ENCODE measurements around the gene TSC22D3.

The TSC22D3 gene

DNA sequence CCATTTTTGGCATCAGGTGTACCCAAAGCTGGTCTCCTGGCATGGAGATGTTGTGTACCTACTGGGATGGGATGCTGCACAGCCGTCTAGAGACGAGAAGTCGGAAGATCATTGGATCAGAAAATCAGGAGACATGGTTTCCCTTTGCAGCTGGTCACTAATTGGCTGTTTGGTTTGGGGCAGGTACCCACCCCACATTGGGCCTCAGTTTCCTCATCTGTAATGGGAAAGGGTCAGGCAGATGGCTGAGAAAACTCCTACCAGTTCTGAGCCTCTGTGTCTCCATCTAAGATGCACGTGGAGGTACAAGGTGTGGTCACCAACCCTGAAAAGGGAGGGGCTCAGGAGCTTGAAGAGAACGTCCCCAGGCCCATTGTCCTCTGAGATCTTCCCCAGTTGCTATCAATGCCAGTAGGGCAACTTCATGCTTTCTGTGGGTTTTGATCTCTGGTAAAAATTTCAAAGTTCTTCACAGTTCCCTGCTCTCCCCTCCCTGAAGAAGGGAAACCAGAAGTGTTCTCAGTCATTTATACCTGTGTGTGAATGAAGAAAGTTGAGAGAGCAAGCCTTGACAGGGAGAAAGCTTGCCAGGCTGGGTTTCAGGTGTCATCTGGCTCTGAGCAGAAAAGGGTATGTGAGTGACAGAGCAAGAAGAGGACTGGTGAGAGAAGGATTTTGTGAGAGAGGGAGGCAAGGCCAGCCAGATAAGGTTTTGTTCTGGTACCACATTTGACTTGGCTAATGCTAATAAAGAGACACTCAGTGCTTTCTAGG is 15.1 kb downstream of the TSC22D3 start:
- DNase-seq, result no peak

DNA sequence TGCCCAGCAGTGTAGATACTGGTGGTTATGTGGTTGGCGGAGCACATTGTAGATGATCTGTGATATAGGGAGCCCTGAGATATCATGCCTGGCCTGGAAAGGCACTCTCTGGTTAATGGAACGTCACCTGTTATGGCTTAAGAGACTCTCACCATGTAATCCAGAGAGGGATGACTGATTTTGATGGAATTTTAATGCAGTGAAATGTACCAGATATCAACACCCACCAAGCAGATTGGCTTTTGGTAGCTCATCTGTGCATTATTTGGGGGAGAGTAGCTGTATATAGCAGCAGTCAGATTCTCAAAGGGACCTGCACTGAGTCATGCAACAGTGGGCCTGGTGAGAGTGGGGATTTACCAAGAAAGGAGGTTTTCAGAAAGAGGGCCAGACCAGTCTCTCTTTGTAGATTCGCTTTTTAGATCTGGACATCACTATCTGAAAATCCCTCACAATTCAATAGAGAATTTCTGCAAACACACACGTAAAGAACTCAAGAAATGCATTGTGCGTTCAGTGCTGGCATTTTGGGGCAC is 17.3 kb downstream of the TSC22D3 start:
- DNase-seq, result peak in 1 of 2 experiments; percentile 33

GRCh38 chrX:107755721-107756120 is 19.9 kb downstream of the TSC22D3 start:
- DNase-seq, result no peak

- DNase-seq, result no peak
Measured at GRCh38 chrX:107753187-107753586, 22.4 kb downstream of the TSC22D3 start.

GRCh38 chrX:107752714-107753113 is 22.9 kb downstream of the TSC22D3 start:
- no peak for DNase-seq

GRCh38 chrX:107752043-107752442 is 23.5 kb downstream of the TSC22D3 start:
- DNase-seq, result peak in 1 of 2 experiments; percentile 12

DNA sequence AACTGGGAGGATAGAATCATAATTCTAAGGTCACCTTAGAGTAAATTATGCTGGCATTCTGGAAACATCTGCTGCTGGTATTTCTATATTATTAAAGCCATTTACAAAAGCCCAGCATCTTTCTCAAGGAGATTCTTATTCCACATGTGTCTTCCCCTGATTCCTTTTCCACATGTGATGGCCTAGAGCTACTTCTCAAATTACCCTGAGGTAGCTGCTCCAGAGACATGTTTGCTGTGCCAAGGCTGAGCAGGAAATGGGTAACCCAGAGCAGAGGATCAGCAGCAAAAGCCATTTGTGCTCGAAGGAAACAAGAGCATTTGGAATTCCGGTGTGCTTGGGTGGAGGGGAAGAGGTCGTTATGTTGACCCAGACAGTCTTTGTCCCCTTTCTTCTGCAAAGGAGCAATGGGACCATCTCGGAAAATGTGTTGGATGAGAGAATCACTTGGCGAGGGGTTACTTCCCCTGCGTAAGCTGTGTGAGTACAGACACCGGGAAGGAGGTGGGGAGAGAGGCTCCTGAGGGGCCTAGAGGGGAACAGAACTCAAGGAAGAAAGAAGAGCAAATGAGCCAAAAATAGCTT is 24.6 kb downstream of the TSC22D3 start:
- DNase-seq, result no peak

- no peak for DNase-seq
Measured at GRCh38 chrX:107750263-107750662, 25.3 kb downstream of the TSC22D3 start.

DNA sequence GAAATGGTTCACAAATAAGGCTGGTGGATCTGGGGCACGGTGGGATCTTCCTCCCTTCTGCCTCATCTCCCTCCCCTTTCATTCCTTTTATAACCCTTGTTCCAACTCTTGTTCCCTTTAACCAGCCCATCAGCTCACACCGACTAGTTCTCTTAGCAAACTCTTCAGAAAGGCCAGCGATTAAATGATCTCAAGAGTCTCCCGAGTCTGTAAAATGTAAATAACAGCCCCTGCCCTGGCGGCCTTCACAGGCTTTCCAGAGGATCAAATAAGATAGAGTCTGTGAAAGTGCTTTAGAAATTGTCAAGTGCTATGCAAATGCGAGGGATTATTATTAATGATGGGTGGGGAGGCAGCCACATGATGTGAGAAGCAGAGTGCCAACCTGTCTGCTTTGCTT is 27.1 kb downstream of the TSC22D3 start:
- peak; percentile 77 to 94 for DNase-seq

GRCh38 chrX:107747596-107748161 is 27.9 kb downstream of the TSC22D3 start:
- peak in 1 of 2 experiments; percentile 63 for DNase-seq

GRCh38 chrX:107744868-107745267 is 30.7 kb downstream of the TSC22D3 start:
- no peak for DNase-seq

DNA sequence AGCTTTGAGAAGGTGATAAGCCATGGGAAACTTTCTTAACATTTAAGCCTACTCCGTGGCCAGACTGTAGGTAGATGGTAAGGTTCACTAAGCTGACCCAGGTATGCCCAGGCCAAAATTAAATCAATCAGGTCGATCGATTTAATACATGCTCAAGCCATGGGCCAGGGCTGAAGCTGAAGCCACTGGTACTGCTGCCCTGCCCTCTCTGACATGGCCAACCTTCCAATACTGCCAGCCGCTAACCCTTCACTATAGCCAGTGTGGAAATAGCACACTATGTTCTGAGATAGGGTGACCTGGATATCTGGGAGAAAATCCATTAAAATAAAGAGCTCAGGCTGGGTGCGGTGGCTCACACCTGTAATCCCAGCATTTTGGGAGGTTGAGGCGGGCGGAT is 31.6 kb downstream of the TSC22D3 start:
- no peak for DNase-seq

DNA sequence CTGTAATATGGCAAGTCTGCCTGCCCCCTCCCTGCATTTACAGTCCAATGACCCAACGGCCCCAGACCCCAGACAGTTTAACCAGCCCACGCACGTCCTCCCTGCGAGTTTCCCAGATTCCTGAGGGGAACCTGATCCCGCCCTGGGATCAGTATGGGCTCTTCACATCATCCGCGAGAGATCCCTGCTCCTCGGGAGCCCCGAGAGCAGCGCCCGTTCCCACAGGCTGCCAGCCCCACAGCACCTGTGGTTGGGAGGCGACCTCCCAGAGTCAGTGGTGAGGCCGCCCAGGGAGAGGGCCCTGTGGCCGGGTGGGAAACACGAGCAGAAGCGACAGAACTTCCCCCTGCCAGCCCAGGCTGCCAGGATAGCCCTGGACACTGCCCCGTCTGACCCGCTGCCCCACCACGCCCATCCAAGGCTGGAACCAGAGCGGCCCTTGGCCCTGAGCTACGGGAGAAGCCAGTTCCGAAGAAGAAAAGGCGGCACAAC is 32.8 kb downstream of the TSC22D3 start:
- DNase-seq, result no peak

- DNase-seq, result no peak
Measured at GRCh38 chrX:107741404-107741790, 34.2 kb downstream of the TSC22D3 start.

- no peak for DNase-seq
Measured at GRCh38 chrX:107739541-107739940, 36.0 kb downstream of the TSC22D3 start.

- DNase-seq, result no peak
Measured at GRCh38 chrX:107738768-107739167, 36.8 kb downstream of the TSC22D3 start.

DNA sequence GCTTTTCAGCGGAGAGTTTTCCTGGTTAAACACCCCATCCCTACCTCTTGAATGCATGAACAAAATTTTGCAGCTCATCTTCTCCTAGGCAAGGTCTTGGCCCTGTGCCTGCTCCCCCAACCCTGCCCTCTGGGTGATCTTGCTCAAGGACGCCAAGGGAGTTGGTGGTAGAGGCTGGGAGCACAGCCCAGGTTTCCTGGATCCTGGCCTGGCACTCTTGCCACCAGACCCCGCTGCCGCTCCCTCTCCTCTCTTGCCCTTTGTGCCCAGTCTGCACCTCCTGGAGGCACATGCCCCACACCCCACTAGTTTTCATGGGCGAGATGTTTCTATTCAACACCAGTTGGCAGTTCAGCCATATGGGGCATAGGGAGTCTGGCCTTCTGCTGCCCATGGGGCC is 37.3 kb downstream of the TSC22D3 start:
- no peak for DNase-seq

DNA sequence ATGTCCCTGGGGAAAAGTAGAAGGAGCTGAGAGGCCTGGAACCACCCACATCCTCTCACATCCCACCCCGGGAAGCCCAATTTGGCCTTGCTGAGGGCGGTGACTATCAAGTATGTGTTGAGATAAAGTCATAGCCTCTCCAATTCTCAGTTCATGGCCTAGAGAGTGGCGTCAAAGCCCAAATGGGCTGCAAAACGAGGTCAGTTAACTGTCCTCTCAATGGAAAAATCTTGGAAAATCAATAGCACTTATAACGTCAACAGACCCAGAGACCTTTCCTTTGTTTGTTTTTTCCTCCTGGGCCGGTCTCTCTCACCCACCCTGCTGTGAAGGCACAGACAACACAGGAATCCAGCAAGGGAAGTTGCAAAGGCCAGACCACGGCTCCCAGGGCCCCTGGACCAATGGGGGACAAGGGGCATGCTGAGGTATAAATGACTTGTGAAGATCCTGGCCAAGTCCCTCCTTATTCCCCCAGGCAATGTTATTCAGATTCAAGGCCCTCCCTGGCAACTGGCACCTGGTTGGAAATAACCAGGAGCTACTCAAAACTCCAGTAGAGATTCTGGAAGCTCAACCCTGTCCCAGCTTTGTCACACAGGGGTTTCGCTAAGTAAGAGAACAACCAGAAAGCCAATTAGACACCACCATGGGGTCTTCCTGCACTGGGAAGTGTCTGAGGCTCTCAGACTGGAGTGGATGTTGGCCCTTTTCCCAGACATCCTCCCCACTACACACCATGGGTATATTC is 38.6 kb downstream of the TSC22D3 start:
- DNase-seq, result no peak

DNA sequence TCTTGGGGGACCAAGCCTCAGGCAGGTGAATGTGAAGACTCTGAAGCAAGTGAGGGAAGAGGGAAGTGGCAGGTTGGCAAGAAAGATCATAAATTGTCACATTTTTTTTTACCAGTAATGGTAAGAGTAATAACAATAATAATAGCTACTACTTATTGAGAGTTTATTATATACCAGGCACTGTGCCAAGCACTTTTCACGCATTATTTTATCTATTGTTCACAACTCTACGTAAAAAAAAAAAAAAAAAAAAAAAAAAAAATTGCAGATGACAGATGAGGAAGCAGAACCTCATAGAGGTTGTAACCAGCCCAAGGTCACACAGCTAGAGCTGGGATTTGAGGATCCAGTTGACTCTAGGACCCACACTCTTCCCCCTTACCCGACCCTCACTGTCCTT is 40.9 kb downstream of the TSC22D3 start:
- no peak for DNase-seq

DNA sequence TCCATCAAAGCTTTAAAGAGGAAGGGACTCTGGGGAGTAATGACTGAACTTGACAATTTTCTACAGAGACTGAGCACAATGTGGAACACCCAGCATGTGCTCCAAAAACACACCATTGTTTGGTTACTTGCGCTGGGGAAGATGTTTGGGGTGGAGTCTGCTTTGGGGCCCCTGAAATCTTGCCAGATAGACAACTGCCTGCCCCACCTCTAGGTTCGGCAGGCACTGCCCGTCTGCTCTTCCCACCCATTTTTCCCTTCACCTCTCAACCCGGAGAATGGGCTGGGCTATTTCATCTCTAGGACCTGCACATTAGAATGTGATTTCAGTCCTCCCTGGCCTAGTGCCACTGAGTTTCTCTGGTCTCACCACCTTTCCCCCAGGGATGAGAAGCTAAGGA is 41.9 kb downstream of the TSC22D3 start:
- no peak for DNase-seq

DNA sequence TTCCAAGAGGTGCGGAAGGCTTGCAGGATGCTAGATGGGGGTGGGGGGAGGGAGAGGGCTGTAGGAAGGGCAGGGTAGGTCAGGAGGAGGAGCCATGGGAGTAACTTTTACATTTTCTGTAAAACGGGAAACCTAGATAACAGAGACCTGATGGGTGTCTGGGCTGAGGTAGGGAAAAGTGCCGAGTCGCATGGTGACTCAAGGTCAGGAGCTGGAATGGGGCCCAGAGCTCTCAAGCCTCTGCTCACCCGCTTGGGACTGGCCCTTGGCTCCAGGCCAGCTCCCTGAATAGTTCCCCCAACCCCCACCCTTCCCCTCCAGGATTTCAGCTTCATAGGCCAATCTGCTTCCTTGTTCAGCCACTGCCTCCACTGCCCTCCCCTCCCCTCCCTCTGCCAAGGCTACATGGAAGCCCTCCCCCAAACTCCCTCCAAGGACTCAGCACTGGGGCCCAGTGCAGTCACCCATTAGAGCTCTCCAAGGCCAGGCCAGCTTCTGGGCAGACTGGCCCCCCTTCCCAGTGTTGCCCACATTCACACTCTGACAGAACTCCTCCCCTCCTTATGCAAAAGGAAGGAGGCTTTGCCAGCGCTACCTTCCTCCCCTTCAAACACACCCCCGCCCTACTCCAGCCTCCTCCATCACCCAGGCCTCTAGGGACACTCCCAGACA is 43.6 kb downstream of the TSC22D3 start:
- peak; percentile 30 to 51 for DNase-seq

GRCh38 chrX:107730991-107731766 is 44.4 kb downstream of the TSC22D3 start:
- DNase-seq, result no peak

All from NCI-H524 (cell line).